Spleen (tissue), 11 donors: ENCODE results near the gene TMEM72. TPM values are rescaled to one million over a fixed set of nuclear protein-coding genes. Genes with fewer than 3 reads are reported as not detected.

Source experiments
- DNase-seq: peaks from one replicate; pipeline ENCODE4 v3.0.0-alpha.2; 2020
- H3K27ac ChIP-seq, 8 donors: fragments of 200-600 bp; sonication (generic) in 7 of 8; 1 replicate in 4 of 8; 2 replicates in 4 of 8; pipeline versions ENCODE4 v1.5.0 to v1.8.0; 2016 to 2021; ENCODE audit warnings: inconsistent platforms in 4 of 8, mild to moderate bottlenecking in 4 of 8, moderate library complexity in 1 of 8
- H3K27me3 ChIP-seq, 7 donors: fragments of 200-600 bp; sonication (generic) in 6 of 7; replicated peaks in 1 of 7; 1 replicate in 4 of 7; 2 replicates in 3 of 7; pipeline versions ENCODE4 v1.5.0 to v1.8.0; 2016 to 2021; ENCODE audit warnings: inconsistent platforms in 3 of 7, mild to moderate bottlenecking in 1 of 7
- H3K36me3 ChIP-seq, 6 donors: fragments of 200-600 bp; sonication (generic) in 5 of 6; 1 replicate in 4 of 6; 2 replicates in 2 of 6; pipeline versions ENCODE4 v1.5.0 to v1.8.0; 2016 to 2021; ENCODE audit warnings: inconsistent platforms in 2 of 6
- H3K4me1 ChIP-seq, 6 donors: fragments of 200-600 bp; sonication (generic) in 5 of 6; 1 replicate in 3 of 6; 2 replicates in 3 of 6; pipeline versions ENCODE4 v1.5.0 to v1.8.0; 2016 to 2021; ENCODE audit warnings: inconsistent platforms in 3 of 6
- H3K4me3 ChIP-seq, 8 donors: fragments of 200-600 bp; sonication (generic) in 7 of 8; 1 replicate in 4 of 8; 2 replicates in 4 of 8; pipeline versions ENCODE4 v1.5.0 to v1.8.0; 2016 to 2021; ENCODE audit warnings: inconsistent platforms in 4 of 8, mild to moderate bottlenecking in 4 of 8, moderate library complexity in 2 of 8
- H3K9me3 ChIP-seq, 8 donors: fragments of 200-600 bp; sonication (generic) in 7 of 8; 1 replicate in 4 of 8; 2 replicates in 4 of 8; pipeline versions ENCODE4 v1.5.0 to v1.8.0; 2016 to 2021; ENCODE audit warnings: inconsistent platforms in 4 of 8
- POLR2A ChIP-seq, 3 donors: fragments of 450-650 bp; IDR thresholded peaks; one replicate each; pipeline ENCODE4 v1.5.1; 2017; ENCODE audit warnings: antibody characterized with exemption in 3 of 3, mild to moderate bottlenecking in 1 of 3
- POLR2AphosphoS5 ChIP-seq, 3 donors: sonication (generic); formaldehyde crosslinking; IDR thresholded peaks; one replicate each; pipeline ENCODE4 v1.5.1; 2017; ENCODE audit warnings: antibody characterized with exemption in 3 of 3
- WGBS, 5 donors: extraction: QIAGEN DNeasy Blood & Tissue Kit in 3 of 5; methylation state at CpG; one replicate each; pipeline versions ENCODE4 v1.1.5 to v1.1.7; 2013 to 2018; 5-methylcytosine and 5-hydroxymethylcytosine counted together
- intact Hi-C: fragments of 100-400 bp; cut with DNase I; formaldehyde crosslinking; loops from one replicate; pipeline ENCODE4 v1.15.0; 2023; ENCODE audit warnings: low total_unique reads
- polyA plus RNA-seq, 3 donors: library from polyadenylated mRNA; stranded (reverse); fragments of 200-250 nt; gene quantifications; one replicate each; pipeline ENCODE4 v1.2.1, GENCODE V29; 2013
- total RNA-seq, 7 donors: library from RNA; depleted of rRNA in 3 of 7; stranded (reverse); fragments of >200 nt in 3 of 7; fragmentation: NEBNext Ultra II Directional in 4 of 7; extraction: Animal tissue kit (Norgen Biotek cat#: 25700) in 4 of 7; gene quantifications; one replicate each; pipeline versions ENCODE4 v1.1.0 to v1.2.1, GENCODE V29; 2016 to 2021
- TF ChIP-seq, protein P1 (sequence below), 11 experiments: fragments of 200-600 bp in 7 of 11; fragments of 450-650 bp in 4 of 11; sonication (generic) in 4 of 11; IDR thresholded peaks in 8 of 11; conservative IDR thresholded peaks in 3 of 11; 1 replicate in 7 of 11; 2 replicates in 4 of 11; pipeline versions ENCODE4 v1.4.0 to v1.8.0; 2016 to 2021; ENCODE audit warnings: antibody characterized with exemption in 11 of 11, inconsistent platforms in 4 of 11, mild to moderate bottlenecking in 1 of 11
- donor health status: healthy with polysubstance abuse.
- donor health status: DM: no; HTN: no; CAD: no; lungs with moderate emphysema.
- donor health status: DM: no; HTN: no; CAD: no.
- donor health status: Bipolar disorder and iron deficiency.
- donor health status: healthy.
- donor health status: DM: no; HTN: no; CAD: no.
- donor health status: DM: yes; HTN: yes; CAD: no.

TMEM72 gene
- total and polyA plus RNA-seq, 10 donors, result 0.04 TPM; not detected in 9

DNA sequence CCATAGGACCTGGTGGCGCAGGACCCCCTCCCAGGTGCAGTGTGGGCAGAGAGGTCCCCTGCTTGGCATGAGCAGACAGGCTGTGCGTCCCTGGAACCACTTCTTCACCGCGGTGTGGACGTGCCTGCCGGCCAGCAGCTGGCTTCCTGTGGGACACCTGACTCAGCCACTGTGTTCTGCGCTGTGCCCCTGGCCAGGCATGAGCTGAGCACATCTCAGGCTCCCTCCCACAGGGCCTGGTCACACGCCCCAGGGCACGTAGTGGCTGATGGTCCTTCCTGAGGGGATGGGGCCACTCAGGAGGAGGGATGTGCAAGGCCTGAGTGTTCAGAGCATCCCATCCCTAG is 71.0 kb downstream of the TMEM72 start:
- peak in 2 of 3 donors; percentile 13 to 40 for TF ChIP-seq POLR2AphosphoS5 (IDR thresholded peaks at IDR 0.05)
- TF ChIP-seq, protein P1, sequence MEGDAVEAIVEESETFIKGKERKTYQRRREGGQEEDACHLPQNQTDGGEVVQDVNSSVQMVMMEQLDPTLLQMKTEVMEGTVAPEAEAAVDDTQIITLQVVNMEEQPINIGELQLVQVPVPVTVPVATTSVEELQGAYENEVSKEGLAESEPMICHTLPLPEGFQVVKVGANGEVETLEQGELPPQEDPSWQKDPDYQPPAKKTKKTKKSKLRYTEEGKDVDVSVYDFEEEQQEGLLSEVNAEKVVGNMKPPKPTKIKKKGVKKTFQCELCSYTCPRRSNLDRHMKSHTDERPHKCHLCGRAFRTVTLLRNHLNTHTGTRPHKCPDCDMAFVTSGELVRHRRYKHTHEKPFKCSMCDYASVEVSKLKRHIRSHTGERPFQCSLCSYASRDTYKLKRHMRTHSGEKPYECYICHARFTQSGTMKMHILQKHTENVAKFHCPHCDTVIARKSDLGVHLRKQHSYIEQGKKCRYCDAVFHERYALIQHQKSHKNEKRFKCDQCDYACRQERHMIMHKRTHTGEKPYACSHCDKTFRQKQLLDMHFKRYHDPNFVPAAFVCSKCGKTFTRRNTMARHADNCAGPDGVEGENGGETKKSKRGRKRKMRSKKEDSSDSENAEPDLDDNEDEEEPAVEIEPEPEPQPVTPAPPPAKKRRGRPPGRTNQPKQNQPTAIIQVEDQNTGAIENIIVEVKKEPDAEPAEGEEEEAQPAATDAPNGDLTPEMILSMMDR (IDR thresholded peaks at IDR 0.05 in 8 of 11, conservative IDR thresholded peaks at IDR 0.05 in 3 of 11), result no peak
- no peak for TF ChIP-seq POLR2A (IDR thresholded peaks at IDR 0.05)
- Histone ChIP-seq H3K4me1 (peaks cover 0 to 51% (median 36%) of the 10 kb centered on the region in 6 donors), H3K9me3 (no peaks in the 10 kb centered on the region), H3K27ac (peak overlapping the region in 3 of 8 donors; percentile 9 to 56 (median 45)), H3K4me3 (no peak overlapping the region), H3K36me3 (peaks cover 0 to 68% (median 9%) of the 10 kb centered on the region in 6 donors), H3K27me3 (no peaks in the 10 kb centered on the region)
- DNase-seq, result peak; percentile 76
- WGBS, 5 donors, result 57 to 73% (median 64%) methylated on average over 7 to 9 of the region's 9 CpGs
- intact Hi-C loops, result no loop called here

DNA sequence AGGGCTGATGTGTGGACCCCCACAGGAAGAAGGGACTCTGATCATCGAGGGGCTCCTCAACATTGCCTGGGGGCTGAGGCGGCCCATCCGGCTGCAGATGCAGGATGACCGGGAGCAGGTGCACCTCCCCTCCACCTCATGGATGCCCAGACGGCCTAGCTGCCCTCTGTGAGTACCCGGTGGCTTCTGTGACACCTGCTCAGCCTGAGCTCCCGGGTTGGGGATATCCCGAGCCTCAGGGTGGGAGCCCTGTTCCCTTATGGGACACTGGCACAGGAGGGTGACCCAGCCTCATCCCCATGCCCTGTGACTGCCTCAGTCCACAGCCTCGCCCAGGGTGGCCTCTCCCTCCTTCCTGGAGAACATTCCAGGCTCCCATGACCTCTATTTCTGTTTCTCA is 71.4 kb downstream of the TMEM72 start:
- 82 to 89% (median 87%) methylated on average over 5 to 9 of the region's 9 CpGs for WGBS, 5 donors
- Histone ChIP-seq H3K4me1 (peaks cover 0 to 46% (median 33%) of the 10 kb centered on the region in 6 donors), H3K9me3 (no peaks in the 10 kb centered on the region), H3K36me3 (peaks cover 0 to 67% (median 9%) of the 10 kb centered on the region in 6 donors), H3K4me3 (no peak overlapping the region), H3K27ac (peak overlapping the region in 1 of 8 donors; percentile 56), H3K27me3 (no peaks in the 10 kb centered on the region)
- DNase-seq, result peak; percentile 74
- TF ChIP-seq POLR2AphosphoS5 (IDR thresholded peaks at IDR 0.05) (no peak), POLR2A (IDR thresholded peaks at IDR 0.05) (no peak)
- TF ChIP-seq, protein P1 (IDR thresholded peaks at IDR 0.05 in 8 of 11, conservative IDR thresholded peaks at IDR 0.05 in 3 of 11), result no peak
- intact Hi-C loops, result no loop called here

DNA sequence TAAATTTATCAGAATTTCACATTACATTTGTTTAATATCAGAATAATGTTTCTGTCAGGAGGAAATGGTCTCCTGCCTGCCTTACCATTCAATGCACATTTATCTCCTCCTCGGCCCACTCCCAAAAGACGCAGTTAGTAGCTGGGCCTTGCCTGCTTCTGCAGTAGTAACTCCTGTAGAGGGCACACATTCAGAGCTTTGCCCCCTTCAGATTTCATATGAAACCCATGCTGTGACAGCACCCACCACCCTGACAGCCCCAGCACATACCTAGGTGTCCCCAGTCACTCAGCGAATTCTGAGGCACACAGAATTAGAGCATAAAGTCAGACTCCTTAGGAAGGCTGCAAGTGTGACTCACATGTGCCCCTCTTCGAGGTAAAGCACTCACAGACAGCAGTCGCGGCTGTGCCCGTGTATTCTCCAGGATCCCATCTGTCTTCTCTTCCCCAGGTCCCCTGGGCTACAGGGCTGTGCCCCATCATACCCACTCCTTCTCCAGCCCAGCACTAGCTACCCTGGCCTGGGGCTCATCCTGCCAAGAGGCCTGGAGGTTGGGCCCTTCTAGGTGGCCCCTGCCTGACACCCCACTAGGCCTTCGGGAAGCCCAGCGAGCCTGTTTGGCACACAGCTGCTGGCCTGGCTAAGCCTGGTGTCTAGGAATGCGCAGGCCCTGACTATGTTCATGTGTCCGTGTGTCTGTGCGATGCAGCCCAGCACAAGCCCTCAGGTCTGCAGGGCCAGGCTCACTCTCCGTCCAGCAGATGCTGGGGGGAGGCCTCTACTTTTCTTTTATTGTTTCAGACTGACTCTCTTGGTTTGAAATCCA is 72.1 kb downstream of the TMEM72 start:
- Histone ChIP-seq H3K27ac (no peak overlapping the region), H3K36me3 (peaks cover 0 to 69% (median 9%) of the 10 kb centered on the region in 6 donors), H3K4me1 (peaks cover 0 to 39% (median 29%) of the 10 kb centered on the region in 6 donors), H3K9me3 (no peaks in the 10 kb centered on the region), H3K4me3 (no peak overlapping the region), H3K27me3 (no peaks in the 10 kb centered on the region)
- intact Hi-C loops, result no loop called here
- 93 to 96% (median 95%) methylated on average over 12 to 13 of the region's 13 CpGs for WGBS, 5 donors
- TF ChIP-seq, protein P1 (IDR thresholded peaks at IDR 0.05 in 8 of 11, conservative IDR thresholded peaks at IDR 0.05 in 3 of 11), result no peak
- peak in 1 of 3 donors; percentile 11 for TF ChIP-seq POLR2AphosphoS5 (IDR thresholded peaks at IDR 0.05)
- no peak for DNase-seq

DNA sequence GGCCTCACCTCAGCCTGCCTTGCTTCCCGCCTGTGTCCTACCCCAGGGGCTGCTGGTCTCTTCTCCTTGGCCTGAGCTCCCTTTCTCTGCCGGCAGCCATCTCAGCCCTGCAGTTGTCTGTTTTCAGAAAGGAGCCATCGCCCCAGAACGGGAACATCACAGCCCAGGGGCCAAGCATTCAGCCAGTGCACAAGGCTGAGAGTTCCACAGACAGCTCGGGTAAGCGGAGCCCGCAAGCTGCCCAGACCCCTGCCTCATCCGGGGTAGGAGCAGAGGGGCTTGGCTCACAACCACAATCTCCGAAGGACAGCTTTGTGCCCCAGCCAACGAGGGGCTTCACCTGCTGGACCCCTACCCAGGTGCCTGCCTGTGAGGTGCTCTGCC is 72.8 kb downstream of the TMEM72 start:
- H3K36me3 ChIP-seq, result peaks cover 0 to 75% (median 9%) of the 10 kb centered on the region in 6 donors
- TF ChIP-seq, protein P1 (IDR thresholded peaks at IDR 0.05 in 8 of 11, conservative IDR thresholded peaks at IDR 0.05 in 3 of 11), result no peak
- TF ChIP-seq POLR2A (IDR thresholded peaks at IDR 0.05), result no peak
- TF ChIP-seq POLR2AphosphoS5 (IDR thresholded peaks at IDR 0.05), result no peak
- no peaks in the 10 kb centered on the region for H3K27me3 ChIP-seq
- WGBS, 5 donors, result 81 to 95% (median 93%) methylated on average over 10 of the region's 10 CpGs
- no peaks in the 10 kb centered on the region for H3K9me3 ChIP-seq
- H3K4me3 ChIP-seq, result no peak overlapping the region
- H3K27ac ChIP-seq, result no peak overlapping the region
- DNase-seq, result no peak
- intact Hi-C loops, result no loop called here
- peaks cover 0 to 33% (median 26%) of the 10 kb centered on the region in 6 donors for H3K4me1 ChIP-seq
